ENCODE results near the gene SPDYC. TPM values are rescaled to one million over a fixed set of nuclear protein-coding genes. Genes with fewer than 3 reads are reported as not detected.
A peak's percentile ranks its signal among the peaks of the same experiment; 100 is the strongest.

Gene SPDYC
- total and polyA plus RNA-seq, 2 of the 13 experiments (the other 11 are each of a cell fraction or from before 2014, with no cell fraction given): 0.15 to 0.33 TPM

GRCh38 chr11:65181569-65182257 is 11.7 kb downstream of the SPDYC start, which contains the start of gene CAPN1 (continued):
- TF ChIP-seq CBX1 (IDR thresholded peaks at IDR 0.05; ENCODE audit: low read depth): no peak
- TF ChIP-seq ZNF607 (CRISPR knock-in tag; IDR thresholded peaks at IDR 0.05; ENCODE audit: borderline replicate concordance): peak; percentile 74
- no peak for TF ChIP-seq ATRX (CRISPR knock-in tag; IDR thresholded peaks at IDR 0.05; ENCODE audit: borderline replicate concordance)
- TF ChIP-seq CC2D1A (CRISPR knock-in tag; IDR thresholded peaks at IDR 0.05): no peak
- no peak for TF ChIP-seq ZNF143 (CRISPR knock-in tag; IDR thresholded peaks at IDR 0.05)
- no peak for TF ChIP-seq ZNF235 (CRISPR knock-in tag; IDR thresholded peaks at IDR 0.05; ENCODE audit: borderline replicate concordance)
- TF ChIP-seq GATA4 (IDR thresholded peaks at IDR 0.05; ENCODE audit: borderline replicate concordance, low read depth): no peak
- peak; percentile 25; the same call in 1 of the 2 replicates for TF ChIP-seq ETV5 (CRISPR knock-in tag; IDR thresholded peaks at IDR 0.05; ENCODE audit: borderline replicate concordance)
- TF ChIP-seq ZNF234 (CRISPR knock-in tag; conservative IDR thresholded peaks at IDR 0.05): no peak
- TF ChIP-seq EZH2 (conservative IDR thresholded peaks at IDR 0.05; ENCODE audit: low read depth, low read length): no peak
- no peak for TF ChIP-seq ZNF629 (CRISPR knock-in tag; conservative IDR thresholded peaks at IDR 0.05)
- no peak for TF ChIP-seq NR2F1 (CRISPR knock-in tag; IDR thresholded peaks at IDR 0.05)
- TF ChIP-seq PBX3 (CRISPR knock-in tag; IDR thresholded peaks at IDR 0.05; ENCODE audit: borderline replicate concordance): no peak
- TF ChIP-seq LCORL (IDR thresholded peaks at IDR 0.05): no peak
- 0 out of 2 replicates have a peak, but pooled peaks have one; percentile 12 for TF ChIP-seq LCORL (CRISPR knock-in tag; IDR thresholded peaks at IDR 0.05)
- TF ChIP-seq PHF8 (CRISPR knock-in tag; IDR thresholded peaks at IDR 0.05): peak; percentile 33
- TF ChIP-seq DNMT3B (CRISPR knock-in tag; conservative IDR thresholded peaks at IDR 0.05): no peak
- TF ChIP-seq HIVEP1 (CRISPR knock-in tag; IDR thresholded peaks at IDR 0.05): no peak
- TF ChIP-seq POGK (CRISPR knock-in tag; conservative IDR thresholded peaks at IDR 0.05): 0 out of 2 replicates have a peak, but pooled peaks have one; percentile 46
- no peak for TF ChIP-seq BORCS8-MEF2B (CRISPR knock-in tag; IDR thresholded peaks at IDR 0.05)
- no peak for TF ChIP-seq ZNF674 (CRISPR knock-in tag; IDR thresholded peaks at IDR 0.05; ENCODE audit: low read depth)
- TF ChIP-seq JUN (CRISPR knock-in tag; IDR thresholded peaks at IDR 0.05): no peak
- TF ChIP-seq MAZ (IDR thresholded peaks at IDR 0.05; ENCODE audit: borderline replicate concordance, low read depth, low read length): 0 out of 2 replicates have a peak, but pooled peaks have one; percentile 11
- no peak; the same call in 1 of the 2 replicates for TF ChIP-seq MAZ (CRISPR knock-in tag; IDR thresholded peaks at IDR 0.05; ENCODE audit: low read depth)
- TF ChIP-seq NAIF1 (CRISPR knock-in tag; IDR thresholded peaks at IDR 0.05; ENCODE audit: borderline replicate concordance): no peak
- no peak for TF ChIP-seq ZNF577 (CRISPR knock-in tag; IDR thresholded peaks at IDR 0.05; ENCODE audit: borderline replicate concordance, low read depth)
- no peak for TF ChIP-seq HNRNPH1 (optimal IDR thresholded peaks at IDR 0.05; ENCODE audit: low read depth, low read length)
- peak; percentile 92 for TF ChIP-seq ZNF263 (CRISPR knock-in tag; IDR thresholded peaks at IDR 0.05)
- TF ChIP-seq HNF4A (CRISPR knock-in tag; IDR thresholded peaks at IDR 0.05): 0 out of 2 replicates have a peak, but pooled peaks have one; percentile 3
- no peak for TF ChIP-seq NR2F2 (IDR thresholded peaks at IDR 0.05; ENCODE audit: borderline replicate concordance, low read depth)
- TF ChIP-seq SSRP1 (CRISPR knock-in tag; IDR thresholded peaks at IDR 0.05): no peak

All from HepG2 (cell line).